KMS-11 (cell line): Measurements from ENCODE around the gene GRIPAP1.

ENCODE experiments used
- H2AFZ ChIP-seq: fragments of 200-600 bp; sonication (generic); 2 replicates; pipeline ENCODE4 v1.6.1; 2016; ENCODE audit warnings: antibody characterized with exemption, mixed run types, low read depth
- H3K27ac ChIP-seq: fragments of 200-600 bp; sonication (generic); 2 replicates; pipeline ENCODE4 v1.6.1; 2016; ENCODE audit warnings: mild to moderate bottlenecking, mixed run types
- H3K27me3 ChIP-seq: fragments of 200-600 bp; sonication (generic); 2 replicates; pipeline ENCODE4 v1.6.1; 2017; ENCODE audit warnings: mild to moderate bottlenecking, low read depth, mixed run types, moderate library complexity; ENCODE audit not compliant: insufficient read depth
- H3K36me3 ChIP-seq: fragments of 200-600 bp; sonication (generic); 2 replicates; pipeline ENCODE4 v1.6.1; 2017; ENCODE audit warnings: mild to moderate bottlenecking, mixed run types; ENCODE audit not compliant: insufficient read depth
- H3K4me1 ChIP-seq: fragments of 200-600 bp; sonication (generic); 2 replicates; pipeline ENCODE4 v1.6.1; 2016; ENCODE audit warnings: mild to moderate bottlenecking, low read depth, mixed run types; ENCODE audit not compliant: poor library complexity, severe bottlenecking
- H3K4me2 ChIP-seq: fragments of 200-600 bp; sonication (generic); 2 replicates; pipeline ENCODE4 v1.7.0; 2016; ENCODE audit warnings: mild to moderate bottlenecking, mixed run types
- H3K4me3 ChIP-seq: fragments of 200-600 bp; sonication (generic); IDR thresholded peaks from 2 replicates; pipeline ENCODE4 v1.6.1; 2017; ENCODE audit warnings: low read depth, low read length, mixed read lengths; ENCODE audit not compliant: insufficient read depth
- H3K79me2 ChIP-seq: fragments of 200-600 bp; sonication (generic); 2 replicates; pipeline ENCODE4 v1.6.1; 2016; ENCODE audit warnings: low read depth, mixed run types; ENCODE audit not compliant: insufficient read depth
- H3K9ac ChIP-seq: fragments of 200-600 bp; sonication (generic); 2 replicates; pipeline ENCODE4 v1.6.1; 2016; ENCODE audit warnings: mild to moderate bottlenecking, mixed run types
- H4K20me1 ChIP-seq: fragments of 200-600 bp; sonication (generic); 2 replicates; pipeline ENCODE4 v1.6.1; 2016; ENCODE audit warnings: mild to moderate bottlenecking, mixed run types; ENCODE audit not compliant: insufficient read depth
- TF ChIP-seq, protein P1 (sequence below): fragments of 200-600 bp; sonication (generic); conservative IDR thresholded peaks from 2 replicates; pipeline ENCODE4 v1.6.1; 2017; ENCODE audit warnings: low read depth, mild to moderate bottlenecking, antibody characterized with exemption, low read length, moderate library complexity, mixed read lengths

The GRIPAP1 gene

DNA sequence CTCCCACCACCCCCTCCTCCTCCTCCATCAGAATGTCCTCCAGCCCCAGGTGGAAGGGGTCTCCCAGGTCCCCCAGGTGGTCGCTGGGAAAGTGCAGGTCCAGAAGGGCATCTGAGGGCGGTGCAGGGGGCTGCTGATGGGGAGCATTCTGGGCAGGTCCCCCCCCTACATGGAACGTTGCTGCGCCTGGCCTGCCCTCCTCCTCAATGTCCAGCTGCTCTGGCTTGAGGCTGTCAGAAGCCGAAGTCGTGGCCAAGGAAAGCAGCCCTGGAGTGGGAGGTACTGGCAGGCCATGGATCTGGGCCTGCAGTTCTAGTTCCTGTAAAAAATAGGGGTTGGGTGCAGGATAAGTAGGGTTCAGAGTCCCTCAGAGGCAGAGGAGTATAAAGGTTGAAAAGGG, 28.2 kb upstream of the GRIPAP1 start:
- no peaks in the 10 kb centered on the region for H3K79me2 ChIP-seq
- no peaks in the 10 kb centered on the region for H3K36me3 ChIP-seq
- TF ChIP-seq, protein P1, sequence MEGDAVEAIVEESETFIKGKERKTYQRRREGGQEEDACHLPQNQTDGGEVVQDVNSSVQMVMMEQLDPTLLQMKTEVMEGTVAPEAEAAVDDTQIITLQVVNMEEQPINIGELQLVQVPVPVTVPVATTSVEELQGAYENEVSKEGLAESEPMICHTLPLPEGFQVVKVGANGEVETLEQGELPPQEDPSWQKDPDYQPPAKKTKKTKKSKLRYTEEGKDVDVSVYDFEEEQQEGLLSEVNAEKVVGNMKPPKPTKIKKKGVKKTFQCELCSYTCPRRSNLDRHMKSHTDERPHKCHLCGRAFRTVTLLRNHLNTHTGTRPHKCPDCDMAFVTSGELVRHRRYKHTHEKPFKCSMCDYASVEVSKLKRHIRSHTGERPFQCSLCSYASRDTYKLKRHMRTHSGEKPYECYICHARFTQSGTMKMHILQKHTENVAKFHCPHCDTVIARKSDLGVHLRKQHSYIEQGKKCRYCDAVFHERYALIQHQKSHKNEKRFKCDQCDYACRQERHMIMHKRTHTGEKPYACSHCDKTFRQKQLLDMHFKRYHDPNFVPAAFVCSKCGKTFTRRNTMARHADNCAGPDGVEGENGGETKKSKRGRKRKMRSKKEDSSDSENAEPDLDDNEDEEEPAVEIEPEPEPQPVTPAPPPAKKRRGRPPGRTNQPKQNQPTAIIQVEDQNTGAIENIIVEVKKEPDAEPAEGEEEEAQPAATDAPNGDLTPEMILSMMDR: no peak
- H3K27me3 ChIP-seq: no peaks in the 10 kb centered on the region
- no peak overlapping the region for H3K9ac ChIP-seq
- no peak overlapping the region for H3K4me3 ChIP-seq
- no peaks in the 10 kb centered on the region for H3K4me1 ChIP-seq
- H4K20me1 ChIP-seq: no peaks in the 10 kb centered on the region
- no peak overlapping the region for H2AFZ ChIP-seq
- no peak overlapping the region for H3K27ac ChIP-seq
- H3K4me2 ChIP-seq: no peak overlapping the region

GRCh38 chrX:49029876-49030275, 27.8 kb upstream of the GRIPAP1 start:
- Histone ChIP-seq H3K9ac (no peak overlapping the region), H4K20me1 (no peaks in the 10 kb centered on the region), H3K4me1 (no peaks in the 10 kb centered on the region), H3K27ac (no peak overlapping the region), H3K4me3 (no peak overlapping the region), H3K27me3 (no peaks in the 10 kb centered on the region), H3K4me2 (no peak overlapping the region), H3K36me3 (no peaks in the 10 kb centered on the region), H3K79me2 (no peaks in the 10 kb centered on the region), H2AFZ (no peak overlapping the region)
- TF ChIP-seq, protein P1: no peak

GRCh38 chrX:49019599-49020249, 17.7 kb upstream of the GRIPAP1 start:
- Histone ChIP-seq H3K27ac (no peak overlapping the region), H4K20me1 (no peaks in the 10 kb centered on the region), H3K4me3 (no peak overlapping the region), H3K27me3 (no peaks in the 10 kb centered on the region), H3K4me1 (peaks cover 4% of the 10 kb centered on the region), H2AFZ (no peak overlapping the region), H3K4me2 (no peak overlapping the region), H3K9ac (no peak overlapping the region), H3K79me2 (no peaks in the 10 kb centered on the region), H3K36me3 (no peaks in the 10 kb centered on the region)
- TF ChIP-seq, protein P1: no peak

DNA sequence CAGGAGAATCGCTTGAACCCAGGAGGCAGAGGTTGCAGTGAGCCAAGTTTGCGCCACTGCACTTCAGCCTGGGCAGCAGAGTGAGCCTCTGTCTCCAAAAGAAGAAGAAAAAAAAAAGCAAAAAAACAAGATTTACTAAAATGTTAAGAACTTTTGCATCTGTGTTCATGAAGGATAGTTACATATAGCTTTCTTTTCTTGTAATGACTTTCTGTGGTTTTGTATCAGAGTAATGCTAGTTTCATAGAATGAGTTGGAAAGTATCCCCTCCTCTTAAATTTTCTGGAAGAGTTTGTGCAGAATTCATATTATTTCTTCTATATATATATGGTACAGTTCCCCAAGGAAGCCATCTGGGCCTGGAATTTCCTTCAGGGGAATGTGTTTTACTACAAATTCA, 17.0 kb upstream of the GRIPAP1 start:
- Histone ChIP-seq H2AFZ (no peak overlapping the region), H3K4me2 (no peak overlapping the region), H4K20me1 (no peaks in the 10 kb centered on the region), H3K27me3 (no peaks in the 10 kb centered on the region), H3K36me3 (no peaks in the 10 kb centered on the region), H3K4me1 (peaks cover 4% of the 10 kb centered on the region), H3K9ac (no peak overlapping the region), H3K79me2 (no peaks in the 10 kb centered on the region), H3K4me3 (no peak overlapping the region), H3K27ac (no peak overlapping the region)
- TF ChIP-seq, protein P1: no peak
